ENCODE measurements around the gene PCNX2.
"Not testable (repeated sequence)": the region's sequence is repeated elsewhere in the genome, so short reads cannot be mapped to it uniquely, and the experiment has no call there.

Gene PCNX2

DNA sequence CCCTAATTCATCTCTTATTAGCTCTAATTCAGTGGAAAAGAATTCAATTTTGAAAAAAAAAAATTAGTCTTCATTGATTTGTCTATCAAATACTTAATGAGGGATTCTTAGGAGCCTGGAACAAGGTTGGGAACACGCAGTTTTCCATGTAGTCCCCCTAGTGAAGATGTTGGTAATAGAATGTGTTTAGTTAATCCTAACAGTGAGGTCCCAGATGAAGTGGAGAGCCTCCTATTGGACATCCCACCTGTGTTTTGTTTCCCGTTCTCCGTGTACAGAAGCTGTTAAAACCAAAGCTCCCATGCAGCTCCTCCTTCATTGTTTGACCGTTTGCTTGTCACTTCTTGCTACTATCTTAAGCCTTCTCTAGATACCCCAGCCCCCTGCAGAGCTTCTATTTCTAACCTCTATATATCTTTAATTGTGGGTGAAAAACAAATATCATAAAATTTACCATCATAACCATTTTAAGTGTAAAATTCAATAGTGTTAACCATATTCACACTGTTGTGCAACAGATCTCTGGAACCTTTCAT is 67.5 kb downstream of the PCNX2 start:
- no peak for DNase-seq (ENCODE audit: low read depth in 3 of 3)

GRCh38 chr1:233224311-233224710 is 71.2 kb downstream of the PCNX2 start:
- no peak for DNase-seq (ENCODE audit: low read depth in 3 of 3)

- no peak for DNase-seq (ENCODE audit: low read depth in 3 of 3)
These were observed 77.7 kb downstream of the PCNX2 start for GRCh38 chr1:233217832-233218231.

- no peak for DNase-seq (ENCODE audit: low read depth in 3 of 3)
These were observed 79.5 kb downstream of the PCNX2 start for GRCh38 chr1:233216009-233216408.

GRCh38 chr1:233215135-233215760 is 80.3 kb downstream of the PCNX2 start:
- no peak for DNase-seq (ENCODE audit: low read depth in 3 of 3)

DNA sequence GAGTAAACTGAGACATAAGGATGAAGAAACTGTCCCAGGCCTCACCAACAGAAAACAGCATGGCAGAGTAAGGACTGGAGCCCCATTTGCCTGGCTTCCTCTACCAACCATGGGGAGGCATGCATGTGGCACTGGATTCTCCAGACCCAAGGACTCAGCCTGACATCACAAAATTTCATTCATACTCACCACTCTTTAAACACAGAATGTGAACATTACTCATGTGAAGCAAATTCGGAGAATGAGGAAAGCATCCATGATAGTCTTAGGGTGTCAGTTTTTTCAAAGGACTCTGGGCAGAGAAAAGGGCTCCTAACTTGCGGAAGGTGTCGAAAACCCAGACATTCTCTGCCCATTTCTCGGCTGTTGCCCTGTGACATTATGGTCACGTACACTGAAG is 83.9 kb downstream of the PCNX2 start:
- no peak for DNase-seq (ENCODE audit: low read depth in 3 of 3)

GRCh38 chr1:233211106-233211505 is 84.4 kb downstream of the PCNX2 start:
- no peak for DNase-seq (ENCODE audit: low read depth in 3 of 3)

DNA sequence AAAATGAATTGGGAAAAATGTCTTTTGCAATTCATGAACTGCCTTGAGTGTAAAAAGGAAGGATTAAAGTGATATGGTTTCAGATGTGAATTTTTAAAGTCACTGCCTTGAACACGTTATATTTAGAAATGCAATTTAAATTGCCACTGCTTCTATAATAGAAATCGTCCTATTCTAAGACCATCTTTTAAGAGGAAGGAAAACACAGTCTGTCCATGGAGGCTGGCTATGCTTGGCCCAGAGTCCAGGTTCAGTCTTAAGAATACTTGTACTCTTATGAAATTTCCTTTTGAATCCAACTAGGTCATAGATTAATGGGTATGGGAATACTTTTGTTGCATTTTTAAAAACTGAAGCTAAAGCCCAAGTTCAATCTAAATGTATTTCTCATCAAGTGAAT is 86.0 kb downstream of the PCNX2 start:
- DNase-seq (ENCODE audit: low read depth in 3 of 3) = no peak

- no peak for DNase-seq (ENCODE audit: low read depth in 3 of 3)
These were observed 86.8 kb downstream of the PCNX2 start for GRCh38 chr1:233208687-233209086.

DNA sequence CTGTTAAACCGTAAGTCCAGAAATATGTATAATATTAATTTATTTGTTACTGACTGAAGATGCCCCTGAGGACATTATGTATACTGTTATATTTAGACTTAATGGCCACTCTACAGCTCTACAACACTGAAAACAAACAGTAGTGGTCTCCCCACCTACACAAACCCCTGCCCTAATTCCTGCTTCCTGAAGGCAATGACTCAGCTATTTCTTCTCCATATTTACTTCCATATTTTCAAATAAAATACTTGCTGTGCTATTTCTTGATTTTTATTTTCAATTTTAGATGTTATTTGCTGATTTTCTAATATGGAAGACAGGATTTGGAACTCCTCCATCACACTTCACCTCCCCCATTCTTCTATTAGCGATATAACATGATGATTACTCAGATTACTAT is 97.6 kb downstream of the PCNX2 start:
- no peak for DNase-seq (ENCODE audit: low read depth in 3 of 3)

DNA sequence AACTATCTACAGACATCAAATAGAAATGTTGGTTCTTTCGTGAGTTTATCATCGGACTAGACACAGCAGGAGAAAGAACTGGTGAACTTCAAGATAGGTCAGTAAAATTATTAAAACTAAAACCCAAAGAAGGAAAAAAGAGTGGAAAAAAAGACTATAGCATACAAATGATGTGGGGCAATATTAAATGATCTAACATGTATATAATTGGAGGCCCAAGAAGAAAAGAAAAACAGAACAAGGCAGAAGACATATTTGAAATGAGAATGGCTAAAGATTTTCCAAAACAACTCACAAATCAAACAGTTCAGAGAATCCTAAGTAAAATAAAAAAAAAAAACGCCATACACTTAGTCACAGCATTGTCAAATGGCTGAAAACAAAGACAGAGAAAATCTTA is 101.8 kb downstream of the PCNX2 start:
- no peak for DNase-seq (ENCODE audit: low read depth in 3 of 3)

DNA sequence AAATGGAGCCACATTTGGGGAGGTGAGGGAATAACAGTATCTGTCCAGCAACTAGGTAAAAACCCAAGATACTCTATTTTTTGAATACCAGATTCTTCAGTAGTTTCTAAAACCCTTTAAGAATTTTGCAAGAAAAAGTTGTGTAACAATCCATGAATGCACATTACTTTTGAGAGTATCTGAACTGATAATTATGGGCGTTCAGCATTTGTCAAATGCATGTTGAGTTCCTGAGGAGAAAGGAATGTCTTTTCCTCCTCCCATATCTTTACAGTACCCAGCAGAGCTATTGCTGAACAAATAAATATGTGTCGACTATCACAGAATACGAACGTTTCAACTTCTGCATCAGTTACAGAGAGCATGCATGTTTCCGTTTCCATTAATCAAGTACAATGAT is 104.5 kb downstream of the PCNX2 start:
- DNase-seq (ENCODE audit: low read depth in 3 of 3) = no peak

DNA sequence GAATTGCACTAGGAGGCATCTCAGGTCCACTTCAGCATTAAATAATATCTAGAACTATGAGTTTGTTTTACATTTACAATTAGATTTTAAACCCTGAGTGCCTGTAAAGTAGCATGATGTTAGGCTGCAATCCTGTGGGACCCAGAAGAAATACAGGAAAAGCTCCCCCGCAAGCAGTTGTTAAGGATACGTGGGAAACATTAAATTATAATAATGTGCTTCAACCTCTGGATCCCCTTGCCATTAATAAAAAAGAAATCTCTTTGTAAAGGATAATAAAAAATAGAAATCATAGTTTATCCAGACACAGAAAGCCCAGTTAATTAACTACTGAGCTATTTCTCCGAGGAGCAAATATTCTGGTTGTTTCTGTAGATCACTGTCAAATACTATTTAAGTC is 106.0 kb downstream of the PCNX2 start:
- no peak for DNase-seq (ENCODE audit: low read depth in 3 of 3)

- DNase-seq (ENCODE audit: low read depth in 3 of 3) = no peak
These were observed 107.5 kb downstream of the PCNX2 start for GRCh38 chr1:233188061-233188460.

DNA sequence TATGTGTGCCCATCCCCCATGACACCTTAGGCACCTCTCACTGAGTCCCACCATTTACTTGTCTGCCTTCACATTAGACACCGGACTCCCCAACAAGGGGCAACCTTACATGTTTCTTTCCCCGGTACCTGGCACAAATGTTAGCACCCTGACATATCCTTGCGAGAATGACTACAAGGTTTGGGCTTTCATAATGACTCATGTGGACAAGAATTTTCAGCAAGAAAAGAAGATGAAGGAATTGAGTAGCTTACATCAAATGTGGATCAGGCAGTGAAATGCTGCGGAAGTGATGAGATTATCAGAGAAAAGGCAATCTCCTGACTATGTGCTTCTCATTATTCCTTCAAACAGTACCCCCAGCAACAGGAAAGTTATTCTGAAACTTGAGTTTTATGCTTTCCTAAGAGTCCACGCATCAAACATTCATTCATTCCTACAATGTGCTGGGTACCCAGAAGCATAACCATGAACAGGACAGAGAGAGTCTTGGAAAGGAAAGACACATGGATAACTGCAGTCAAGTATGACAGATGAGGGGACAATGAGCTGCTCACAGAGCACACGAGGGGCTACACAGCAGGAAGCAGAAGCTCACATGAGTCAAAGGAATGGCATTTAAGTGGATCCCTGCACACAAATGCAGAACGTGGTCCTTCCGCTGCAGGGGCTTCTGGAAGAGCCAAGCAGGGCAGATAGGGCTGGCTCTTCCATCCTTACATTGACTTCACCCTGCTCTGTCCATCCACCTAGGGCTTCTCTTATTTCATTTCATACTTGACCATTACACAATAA is 112.1 kb downstream of the PCNX2 start:
- DNase-seq (ENCODE audit: low read depth in 3 of 3) = no peak

- no peak for DNase-seq (ENCODE audit: low read depth in 3 of 3)
These were observed 112.9 kb downstream of the PCNX2 start for GRCh38 chr1:233182587-233182986.

DNA sequence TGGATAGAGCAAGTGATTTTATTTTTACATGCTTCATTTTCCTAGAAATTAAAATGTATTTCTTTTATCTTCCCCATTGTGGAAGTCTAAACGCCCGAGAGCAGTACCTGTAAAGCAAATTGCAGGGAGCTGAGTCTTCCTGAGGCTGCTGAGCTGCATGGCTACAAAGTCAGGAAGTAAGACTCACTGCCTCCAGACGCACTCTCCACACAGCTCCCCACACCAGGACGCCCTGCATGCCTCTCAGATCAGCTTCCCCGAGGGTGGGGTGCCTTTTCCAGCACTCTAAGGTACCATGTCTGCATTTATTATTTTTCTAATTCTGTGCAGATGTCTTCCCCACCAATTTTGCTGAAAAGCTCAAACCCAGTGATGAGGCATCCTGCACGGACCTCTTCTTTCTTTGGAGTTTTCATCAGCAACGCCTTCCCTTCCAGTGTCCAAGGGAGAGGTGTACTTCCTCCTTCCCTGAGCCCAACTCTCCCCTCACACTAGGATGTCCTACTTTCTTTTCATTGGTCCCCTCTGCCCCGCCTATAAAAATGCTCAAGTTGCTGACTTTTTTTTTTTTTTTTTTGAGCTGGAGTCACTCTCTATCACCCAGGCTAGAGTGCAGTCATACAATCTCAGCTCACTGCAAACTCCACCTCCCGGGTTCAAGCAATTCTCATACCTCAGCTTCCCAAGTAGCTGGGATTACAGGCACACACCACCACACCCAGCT is 114.7 kb downstream of the PCNX2 start:
- DNase-seq (ENCODE audit: low read depth in 3 of 3) = no peak

DNA sequence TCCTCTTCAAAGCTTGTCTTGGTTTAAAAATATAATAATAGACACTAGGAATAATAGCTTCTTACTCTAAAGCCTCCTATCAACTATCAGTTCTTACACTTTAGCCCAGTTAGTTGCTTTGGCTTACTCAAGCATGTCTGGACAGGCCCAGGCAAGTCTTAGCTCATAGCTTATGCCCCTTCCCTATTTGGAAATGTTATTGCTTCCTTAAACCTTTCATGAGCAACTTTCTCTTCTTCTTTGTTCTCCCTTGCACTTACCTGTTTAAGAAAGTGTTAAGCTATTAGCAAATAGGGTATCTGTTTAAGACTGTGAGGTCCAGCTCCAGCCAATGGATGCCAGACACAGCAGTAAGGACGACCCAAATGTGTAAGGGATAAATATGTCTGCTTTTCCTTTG is 115.9 kb downstream of the PCNX2 start:
- not testable (repeated sequence) for DNase-seq (ENCODE audit: low read depth in 3 of 3)

DNA sequence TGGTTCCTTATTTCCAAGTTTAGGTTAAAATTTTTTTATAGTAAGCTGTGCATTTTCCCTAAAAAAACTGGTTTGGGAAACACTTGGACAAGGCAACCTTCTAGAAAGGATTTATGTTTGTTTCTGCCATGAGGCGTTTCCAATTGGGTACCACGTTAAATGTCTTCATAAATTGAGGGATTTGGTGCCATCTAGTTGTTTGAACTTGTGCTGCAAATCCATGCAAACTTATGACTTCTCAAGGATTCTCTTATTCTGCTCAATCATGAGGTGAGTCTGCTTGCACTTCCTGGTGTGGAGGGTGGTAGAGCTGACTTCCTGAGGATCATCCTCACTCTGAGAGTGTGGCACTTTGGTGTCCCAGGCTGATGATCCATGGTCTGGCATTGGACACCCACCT is 123.3 kb downstream of the PCNX2 start:
- DNase-seq (ENCODE audit: low read depth in 3 of 3) = no peak

- no peak for DNase-seq (ENCODE audit: low read depth in 3 of 3)
These were observed 124.8 kb downstream of the PCNX2 start for GRCh38 chr1:233170741-233171140.

DNA sequence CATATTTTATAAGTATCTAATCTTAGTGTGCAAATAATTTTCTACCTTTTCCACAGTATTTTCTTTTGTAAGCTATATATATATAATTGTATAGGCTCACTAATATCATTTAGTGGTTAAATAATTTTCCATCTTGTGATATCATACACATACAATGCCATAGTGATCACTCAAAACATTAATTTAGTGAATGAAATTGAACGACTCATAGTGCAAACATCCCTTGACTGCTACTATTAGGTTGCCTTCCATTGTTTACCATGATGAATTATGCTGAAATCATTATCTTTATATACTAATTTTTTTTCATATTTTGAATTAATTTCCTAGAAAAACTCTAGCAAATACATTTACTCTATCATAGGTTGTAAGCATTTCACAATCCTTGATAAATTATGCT is 127.1 kb downstream of the PCNX2 start:
- DNase-seq (ENCODE audit: low read depth in 3 of 3) = no peak

- DNase-seq (ENCODE audit: low read depth in 3 of 3) = no peak
These were observed 128.6 kb downstream of the PCNX2 start for GRCh38 chr1:233166896-233167295.

DNA sequence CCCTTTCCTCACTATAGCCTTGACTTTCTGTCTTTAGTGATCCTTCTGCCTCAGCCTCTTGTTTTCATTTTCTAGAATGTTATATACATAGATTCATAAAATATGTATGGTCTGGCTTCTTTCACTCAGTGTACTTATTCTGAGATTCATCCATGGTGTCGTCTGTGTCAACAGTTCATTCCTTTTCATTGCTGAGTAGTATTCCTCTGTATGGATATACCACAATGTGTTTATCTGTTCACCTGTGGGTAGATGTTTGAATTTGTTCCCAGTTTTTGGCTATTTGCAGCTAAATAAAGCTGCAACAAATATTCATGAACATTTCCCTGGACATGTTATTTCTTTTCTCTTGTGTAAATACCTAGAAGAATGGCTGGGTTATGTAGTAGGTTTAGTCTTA is 131.8 kb downstream of the PCNX2 start:
- DNase-seq (ENCODE audit: low read depth in 3 of 3) = no peak

Data from stimulated activated CD4-positive, alpha-beta T cell treated with anti-CD3 and anti-CD28 coated beads, TNF-alpha, amount 100 ng/mL, for 48 hours (primary cell).